ENCODE results near the gene SUZ12. TPM values are rescaled to one million over a fixed set of nuclear protein-coding genes. Genes with fewer than 3 reads are reported as not detected.
"Not testable (repeated sequence)": the region's sequence is repeated elsewhere in the genome, so short reads cannot be mapped to it uniquely, and the experiment has no call there.

Gene SUZ12
- polyA plus RNA-seq, 1 donor, result 35.8 TPM

DNA sequence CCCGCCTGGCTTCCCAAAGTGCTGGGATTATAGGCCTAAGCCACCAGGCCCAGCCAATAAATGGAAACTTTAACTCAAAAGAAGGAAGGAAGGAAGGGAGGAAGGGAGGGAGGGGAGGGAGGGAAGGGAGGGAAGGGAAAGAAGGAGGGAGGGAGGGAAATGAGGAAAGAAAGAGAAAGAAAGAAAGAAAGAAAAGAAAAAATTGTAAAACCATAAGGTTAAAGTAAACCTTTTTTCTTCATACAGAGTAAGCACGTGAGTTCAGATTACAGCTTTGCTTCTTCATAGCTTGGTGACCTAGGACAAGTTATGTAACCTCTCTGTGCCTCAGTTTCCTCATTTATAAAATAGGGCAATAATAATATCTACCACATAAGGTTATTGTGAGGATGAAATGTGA, 96.4 kb downstream of the SUZ12 start:
- no peak for DNase-seq
- peaks cover 14% of the 10 kb centered on the region for H3K36me3 ChIP-seq (ENCODE audit: control insufficient read depth, insufficient read depth, low read length)
- WGBS (ENCODE audit: insufficient coverage, low lambda C conversion rate), result 100% methylated on average over 1 of the region's 2 CpGs
- H3K27me3 ChIP-seq (ENCODE audit: control insufficient read depth, insufficient read depth, low read length), result no peaks in the 10 kb centered on the region
- no peak overlapping the region for H3K27ac ChIP-seq (ENCODE audit: low read length)
- no peaks in the 10 kb centered on the region for H3K4me1 ChIP-seq (ENCODE audit: control insufficient read depth, insufficient read depth, low read length)
- H3K9me3 ChIP-seq (ENCODE audit: control insufficient read depth, low read depth, low read length), result no peaks in the 10 kb centered on the region
- H3K4me3 ChIP-seq (ENCODE audit: low read length), result no peak overlapping the region

DNA sequence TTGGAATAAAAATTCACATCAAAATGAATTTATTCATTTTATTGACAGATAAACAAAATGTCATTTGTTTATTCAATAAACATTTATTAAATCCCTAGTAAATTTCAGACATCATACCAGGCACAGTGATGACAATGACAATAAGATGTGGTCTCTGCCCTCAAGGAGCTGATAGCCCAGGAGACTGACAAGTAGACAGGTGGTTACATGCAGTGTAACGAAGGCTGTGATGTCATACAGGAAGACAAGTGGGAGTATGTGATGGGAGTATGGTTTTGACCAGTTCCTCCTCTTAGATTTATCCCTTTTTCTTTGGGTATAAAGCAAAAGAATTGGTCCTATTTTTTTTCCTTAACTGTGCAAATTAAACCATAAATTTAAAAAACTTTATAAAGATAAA, 97.0 kb downstream of the SUZ12 start:
- H3K27ac ChIP-seq (ENCODE audit: low read length); DNase-seq; H3K4me1 ChIP-seq (ENCODE audit: control insufficient read depth, insufficient read depth, low read length); H3K27me3 ChIP-seq (ENCODE audit: control insufficient read depth, insufficient read depth, low read length); H3K4me3 ChIP-seq (ENCODE audit: low read length); H3K9me3 ChIP-seq (ENCODE audit: control insufficient read depth, low read depth, low read length): not testable (repeated sequence)
- peaks cover 14% of the 10 kb centered on the region for H3K36me3 ChIP-seq (ENCODE audit: control insufficient read depth, insufficient read depth, low read length)
- WGBS (ENCODE audit: insufficient coverage, low lambda C conversion rate), result no CpG with 5 or more reads among the region's 1 CpG

DNA sequence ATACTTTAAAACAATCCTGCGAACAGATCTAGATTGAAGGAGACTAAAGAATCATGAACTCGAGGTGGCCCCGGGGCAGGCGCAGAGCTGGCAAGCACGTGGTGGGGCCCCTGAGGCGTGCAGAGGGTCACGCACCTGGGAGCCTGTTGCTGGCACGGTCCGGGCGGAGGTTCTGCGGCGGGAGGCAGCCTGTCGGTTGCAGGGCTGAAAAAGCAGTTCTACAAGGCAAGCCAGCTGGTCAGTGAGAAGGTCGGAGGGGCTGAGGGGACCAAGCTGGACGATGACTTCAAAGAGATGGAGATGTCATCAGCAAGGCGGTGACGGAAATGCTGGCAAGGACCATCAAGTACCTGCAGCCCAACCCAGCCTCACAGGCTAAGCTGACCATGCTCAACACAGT, 103.4 kb downstream of the SUZ12 start:
- H3K27ac ChIP-seq (ENCODE audit: low read length); H3K27me3 ChIP-seq (ENCODE audit: control insufficient read depth, insufficient read depth, low read length); H3K4me3 ChIP-seq (ENCODE audit: low read length); H3K9me3 ChIP-seq (ENCODE audit: control insufficient read depth, low read depth, low read length); DNase-seq; H3K4me1 ChIP-seq (ENCODE audit: control insufficient read depth, insufficient read depth, low read length): not testable (repeated sequence)
- peaks cover 22% of the 10 kb centered on the region for H3K36me3 ChIP-seq (ENCODE audit: control insufficient read depth, insufficient read depth, low read length)
- 100% methylated on average over 1 of the region's 17 CpGs for WGBS (ENCODE audit: insufficient coverage, low lambda C conversion rate)

DNA sequence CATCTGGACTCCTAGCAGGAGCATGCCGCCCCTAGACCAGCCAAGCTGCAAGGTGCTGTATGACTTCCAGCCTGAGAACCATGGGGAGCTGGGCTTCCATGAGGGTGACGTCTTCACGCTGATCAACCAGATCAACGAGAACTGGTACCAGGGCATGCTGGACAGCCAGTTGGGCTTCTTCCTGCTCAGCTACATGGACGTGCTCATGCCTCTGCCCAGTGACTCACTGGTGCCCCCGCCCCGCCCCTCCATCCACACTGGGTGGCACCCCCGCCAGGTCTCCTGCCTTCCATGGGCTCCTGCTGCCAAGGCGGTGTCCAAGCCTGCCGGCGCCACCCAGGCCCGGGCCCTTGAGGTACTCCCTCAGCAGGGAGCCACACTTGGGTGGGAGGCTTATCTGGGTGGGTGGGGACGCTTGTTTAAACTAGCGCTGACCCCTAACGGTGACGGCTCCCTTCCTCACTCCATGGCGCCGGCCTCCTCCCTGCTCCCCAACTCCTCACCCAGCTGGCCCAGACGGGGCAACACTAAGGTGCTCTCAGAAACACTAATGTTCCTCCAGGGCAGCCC, 104.6 kb downstream of the SUZ12 start:
- H3K9me3 ChIP-seq (ENCODE audit: control insufficient read depth, low read depth, low read length); H3K4me1 ChIP-seq (ENCODE audit: control insufficient read depth, insufficient read depth, low read length); H3K27ac ChIP-seq (ENCODE audit: low read length); DNase-seq; H3K4me3 ChIP-seq (ENCODE audit: low read length); H3K27me3 ChIP-seq (ENCODE audit: control insufficient read depth, insufficient read depth, low read length): not testable (repeated sequence)
- H3K36me3 ChIP-seq (ENCODE audit: control insufficient read depth, insufficient read depth, low read length), result peaks cover 15% of the 10 kb centered on the region
- WGBS (ENCODE audit: insufficient coverage, low lambda C conversion rate), result no CpG with 5 or more reads among the region's 19 CpGs

DNA sequence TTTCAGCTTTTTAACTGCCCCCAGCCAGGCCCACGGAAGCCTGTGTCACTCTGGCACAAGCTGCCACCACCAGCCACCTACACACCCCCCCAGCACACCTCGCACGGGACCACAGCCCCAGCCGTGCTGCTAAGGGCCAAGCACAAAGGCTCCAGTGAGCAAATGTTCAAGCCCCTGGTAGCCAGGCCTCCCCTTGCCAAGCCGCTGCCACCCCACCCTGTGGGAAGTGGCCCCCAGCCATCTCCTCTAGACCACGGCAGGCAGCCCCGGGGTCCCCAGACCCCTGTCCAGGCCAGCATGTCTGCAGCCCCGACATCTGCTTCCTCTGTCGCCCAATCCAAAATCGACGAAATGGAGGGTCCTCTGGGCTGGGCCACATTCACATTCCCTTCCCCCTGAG, 105.5 kb downstream of the SUZ12 start:
- H3K36me3 ChIP-seq (ENCODE audit: control insufficient read depth, insufficient read depth, low read length), result peaks cover 10% of the 10 kb centered on the region
- H3K27ac ChIP-seq (ENCODE audit: low read length); H3K4me1 ChIP-seq (ENCODE audit: control insufficient read depth, insufficient read depth, low read length); H3K27me3 ChIP-seq (ENCODE audit: control insufficient read depth, insufficient read depth, low read length); H3K9me3 ChIP-seq (ENCODE audit: control insufficient read depth, low read depth, low read length); H3K4me3 ChIP-seq (ENCODE audit: low read length); DNase-seq: not testable (repeated sequence)
- no CpG with 5 or more reads among the region's 11 CpGs for WGBS (ENCODE audit: insufficient coverage, low lambda C conversion rate)

DNA sequence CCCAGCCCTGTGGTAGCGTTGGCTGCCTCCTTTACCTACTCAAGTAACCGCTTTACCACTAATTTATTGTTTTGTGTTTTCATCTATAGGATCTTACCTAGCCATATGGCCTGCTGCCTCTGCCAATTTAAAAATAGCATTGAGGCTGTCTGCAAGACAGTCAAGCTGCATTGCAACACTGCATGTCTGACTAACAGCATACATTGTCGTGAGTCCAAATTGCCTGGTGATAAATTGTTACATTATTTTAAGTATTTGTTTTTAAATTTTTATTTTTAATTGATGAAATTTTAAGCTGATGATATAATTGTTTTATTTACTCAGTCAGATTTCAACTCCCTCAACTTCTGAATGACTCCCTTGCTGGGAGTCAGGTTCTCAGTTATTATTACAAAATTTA, 108.8 kb downstream of the SUZ12 start:
- not testable (repeated sequence) for H3K4me1 ChIP-seq (ENCODE audit: control insufficient read depth, insufficient read depth, low read length); H3K27ac ChIP-seq (ENCODE audit: low read length); DNase-seq; H3K9me3 ChIP-seq (ENCODE audit: control insufficient read depth, low read depth, low read length); H3K4me3 ChIP-seq (ENCODE audit: low read length); H3K27me3 ChIP-seq (ENCODE audit: control insufficient read depth, insufficient read depth, low read length)
- H3K36me3 ChIP-seq (ENCODE audit: control insufficient read depth, insufficient read depth, low read length), result peaks cover 11% of the 10 kb centered on the region
- 100% methylated on average over 1 of the region's 3 CpGs for WGBS (ENCODE audit: insufficient coverage, low lambda C conversion rate)

DNA sequence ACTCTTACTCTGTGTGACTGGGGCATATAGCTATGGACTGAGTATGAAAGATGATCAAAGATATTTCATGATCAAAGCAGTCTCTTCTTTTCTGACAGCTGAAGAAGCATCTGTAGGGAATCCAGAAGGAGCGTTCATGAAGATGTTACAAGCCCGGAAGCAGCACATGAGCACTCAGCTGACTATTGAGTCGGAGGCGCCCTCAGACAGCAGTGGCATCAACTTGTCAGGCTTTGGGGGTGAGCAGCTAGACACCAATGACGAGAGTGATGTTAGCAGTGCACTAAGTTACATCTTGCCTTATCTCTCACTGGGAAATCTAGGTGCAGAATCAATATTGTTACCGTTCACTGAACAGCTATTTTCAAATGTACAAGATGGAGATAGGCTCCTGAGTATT, 110.9 kb downstream of the SUZ12 start:
- not testable (repeated sequence) for H3K36me3 ChIP-seq (ENCODE audit: control insufficient read depth, insufficient read depth, low read length); H3K27ac ChIP-seq (ENCODE audit: low read length); H3K27me3 ChIP-seq (ENCODE audit: control insufficient read depth, insufficient read depth, low read length); H3K4me1 ChIP-seq (ENCODE audit: control insufficient read depth, insufficient read depth, low read length); H3K9me3 ChIP-seq (ENCODE audit: control insufficient read depth, low read depth, low read length); H3K4me3 ChIP-seq (ENCODE audit: low read length); DNase-seq
- no CpG with 5 or more reads among the region's 6 CpGs for WGBS (ENCODE audit: insufficient coverage, low lambda C conversion rate)

Other genes starting within 250 kb of the SUZ12 start
- gene COPRS, start 77.8 kb upstream of the SUZ12 start, polyA plus RNA-seq, result 35.9 TPM
- 59.2 TPM for gene UTP6, start 35.3 kb upstream of the SUZ12 start, polyA plus RNA-seq
- 29.0 TPM for gene LRRC37B, start 70.4 kb downstream of the SUZ12 start, polyA plus RNA-seq
- gene RHOT1, start 205.5 kb downstream of the SUZ12 start, polyA plus RNA-seq, result 37.9 TPM